Fibroblast of lung (primary cell): ENCODE data around the gene CSTB. TPM values are rescaled to one million over a fixed set of nuclear protein-coding genes. Genes with fewer than 3 reads are reported as not detected.

Experiments used
- DNase-seq, 2 donors: peaks; one replicate each; pipeline versions ENCODE4 v3.0.0 to v3.0.0-alpha.2; 2010; ENCODE audit warnings: low read depth in 2 of 2
- H2AFZ ChIP-seq: 2 replicates; pipeline ENCODE4 v1.5.1; 2012; ENCODE audit warnings: low read length, control low read depth, inconsistent platforms
- H3K27ac ChIP-seq: 2 replicates; pipeline ENCODE4 v1.5.1; 2011; ENCODE audit warnings: low read length, control low read depth; ENCODE audit not compliant: insufficient read depth
- H3K27me3 ChIP-seq: 2 replicates; pipeline ENCODE4 v1.5.1; 2011; ENCODE audit warnings: mild to moderate bottlenecking, low read length; ENCODE audit not compliant: control insufficient read depth, insufficient read depth
- H3K36me3 ChIP-seq: 2 replicates; pipeline ENCODE4 v1.5.1; 2011; ENCODE audit warnings: low read length; ENCODE audit not compliant: control insufficient read depth, insufficient read depth
- H3K4me1 ChIP-seq: 2 replicates; pipeline ENCODE4 v1.5.1; 2011; ENCODE audit warnings: low read length; ENCODE audit not compliant: control insufficient read depth, insufficient read depth; ENCODE audit errors: extremely low read depth
- H3K4me2 ChIP-seq: 2 replicates; pipeline ENCODE4 v1.5.1; 2011; ENCODE audit warnings: low read length, control low read depth; ENCODE audit not compliant: insufficient read depth; ENCODE audit errors: extremely low read depth
- H3K4me3 ChIP-seq, 4 experiments: fragments of 200-600 bp in 1 of 4; sonication (generic) in 1 of 4; replicated peaks in 1 of 4; 2 replicates each; pipeline ENCODE4 v1.5.1; 2011 to 2016; ENCODE audit warnings: low read length in 4 of 4, low read depth in 3 of 4, mild to moderate bottlenecking in 3 of 4, control low read depth in 2 of 4, inconsistent platforms in 1 of 4, mixed read lengths in 1 of 4; ENCODE audit not compliant: insufficient read depth in 1 of 4; ENCODE audit errors: control extremely low read depth in 1 of 4
- H3K79me2 ChIP-seq: 2 replicates; pipeline ENCODE4 v1.5.1; 2012; ENCODE audit warnings: mild to moderate bottlenecking, low read length, inconsistent platforms; ENCODE audit not compliant: control insufficient read depth, insufficient read depth
- H3K9ac ChIP-seq: 2 replicates; pipeline ENCODE4 v1.5.1; 2011; ENCODE audit warnings: mild to moderate bottlenecking, low read length, control low read depth; ENCODE audit not compliant: insufficient read depth
- H3K9me3 ChIP-seq: 2 replicates; pipeline ENCODE4 v1.5.1; 2012; ENCODE audit warnings: low read depth, low read length; ENCODE audit not compliant: control insufficient read depth, insufficient read depth
- H4K20me1 ChIP-seq: 2 replicates; pipeline ENCODE4 v1.5.1; 2011; ENCODE audit warnings: low read length; ENCODE audit not compliant: control insufficient read depth, insufficient read depth; ENCODE audit errors: extremely low read depth
- EZH2 ChIP-seq: IDR thresholded peaks from 2 replicates; pipeline ENCODE4 v1.5.1; 2012; ENCODE audit warnings: low read length, control low read depth, mild to moderate bottlenecking; ENCODE audit errors: missing control alignments
- polyA plus RNA-seq, 2 donors: library from polyadenylated mRNA; depleted of rRNA in 1 of 2; stranded (reverse) in 1 of 2; unstranded in 1 of 2; fragments of >200 nt; gene quantifications; 2 replicates each; pipeline ENCODE4 v1.2.1, GENCODE V29; 2011 to 2012; ENCODE audit warnings: missing spikeins in 1 of 2
- total RNA-seq: library from RNA; depleted of rRNA; stranded (reverse); fragments of >200 nt; gene quantifications from 2 replicates; pipeline ENCODE4 v1.2.1, GENCODE V29; 2014
- TF ChIP-seq, protein P1 (sequence below), 2 donors: IDR thresholded peaks in 1 of 2; conservative IDR thresholded peaks in 1 of 2; 1 replicate in 1 of 2; 2 replicates in 1 of 2; pipeline ENCODE4 v1.5.1; 2011 to 2012; ENCODE audit warnings: low read length in 2 of 2, control low read depth in 1 of 2, inconsistent platforms in 1 of 2, low read depth in 1 of 2, mild to moderate bottlenecking in 1 of 2

The CSTB gene
- total and polyA plus RNA-seq, 2 donors (not counting 1 experiment from before 2014, with no cell fraction given): 24.8 to 72.5 TPM

DNA sequence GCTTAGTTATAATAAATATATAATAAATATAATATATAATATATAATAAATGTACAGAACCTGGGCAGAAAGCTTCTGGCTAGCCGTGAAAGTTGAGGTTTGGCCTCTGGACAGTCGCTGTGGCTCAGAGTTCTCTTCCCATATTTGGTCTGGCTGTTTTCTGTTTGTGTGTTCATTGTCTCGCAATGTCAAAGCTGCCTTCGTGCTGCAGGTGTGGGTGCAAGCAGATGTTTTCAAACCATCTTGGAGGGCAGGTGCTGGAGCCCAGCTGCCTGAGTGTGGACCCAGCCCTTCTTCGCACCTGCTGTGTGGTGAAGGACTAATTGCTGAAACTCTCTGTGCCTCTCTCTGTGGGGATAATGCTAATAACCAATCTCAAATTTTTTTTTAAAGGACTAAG lies 3.6 kb upstream of the CSTB start:
- no peaks in the 10 kb centered on the region for H3K4me1 ChIP-seq

DNA sequence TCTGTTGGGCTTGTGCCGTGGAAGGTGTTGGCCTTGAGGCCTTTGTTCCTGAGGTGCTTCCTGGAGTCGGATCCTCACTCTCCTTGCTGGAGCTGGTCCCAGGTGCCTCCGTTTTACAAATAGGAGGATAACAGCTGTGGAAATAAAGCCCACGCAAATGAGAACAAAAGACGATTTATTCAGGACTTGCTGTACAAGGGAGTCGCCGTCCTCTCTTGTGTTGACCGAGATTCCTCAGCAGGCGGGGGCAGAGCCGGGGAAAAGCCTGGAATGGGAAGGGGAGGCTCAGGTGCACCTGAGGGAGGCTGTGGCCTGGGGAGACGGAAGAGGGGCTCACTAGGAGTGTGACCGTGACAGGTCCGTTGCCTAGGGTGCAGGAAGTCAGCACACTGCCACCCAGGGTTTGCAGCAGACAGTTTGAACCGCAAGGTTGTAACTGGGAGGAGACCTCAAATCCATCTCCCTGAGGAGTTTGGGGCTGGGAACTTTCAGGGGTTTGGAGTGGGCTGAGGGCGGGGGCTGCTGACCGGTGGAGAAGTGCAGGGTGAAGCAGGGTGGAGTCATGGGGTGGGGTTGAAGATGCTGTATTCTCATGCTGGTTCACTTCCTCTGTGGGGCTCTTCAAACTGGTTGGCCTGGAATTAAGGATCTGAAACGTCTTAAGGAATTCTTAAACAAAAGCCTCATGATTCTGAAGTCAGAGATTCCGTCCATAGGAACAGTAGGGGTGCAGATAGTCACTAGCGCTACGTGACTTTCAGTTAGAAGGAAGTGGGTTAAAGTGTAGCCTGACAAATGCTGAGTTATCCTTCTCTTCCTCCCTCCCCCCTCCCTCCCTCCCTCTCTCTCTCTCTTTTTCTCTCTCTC lies 2.6 kb upstream of the CSTB start:
- Histone ChIP-seq H3K4me1 (no peaks in the 10 kb centered on the region), H3K4me3 (no peak overlapping the region), H3K27me3 (no peaks in the 10 kb centered on the region), H3K4me2 (no peak overlapping the region), H3K9ac (no peak overlapping the region), H3K9me3 (no peaks in the 10 kb centered on the region), H2AFZ (no peak overlapping the region), H3K36me3 (peaks cover 4% of the 10 kb centered on the region), H4K20me1 (no peaks in the 10 kb centered on the region), H3K79me2 (peaks cover 21% of the 10 kb centered on the region), H3K27ac (no peak overlapping the region)
- no peak for TF ChIP-seq EZH2
- TF ChIP-seq, protein P1, sequence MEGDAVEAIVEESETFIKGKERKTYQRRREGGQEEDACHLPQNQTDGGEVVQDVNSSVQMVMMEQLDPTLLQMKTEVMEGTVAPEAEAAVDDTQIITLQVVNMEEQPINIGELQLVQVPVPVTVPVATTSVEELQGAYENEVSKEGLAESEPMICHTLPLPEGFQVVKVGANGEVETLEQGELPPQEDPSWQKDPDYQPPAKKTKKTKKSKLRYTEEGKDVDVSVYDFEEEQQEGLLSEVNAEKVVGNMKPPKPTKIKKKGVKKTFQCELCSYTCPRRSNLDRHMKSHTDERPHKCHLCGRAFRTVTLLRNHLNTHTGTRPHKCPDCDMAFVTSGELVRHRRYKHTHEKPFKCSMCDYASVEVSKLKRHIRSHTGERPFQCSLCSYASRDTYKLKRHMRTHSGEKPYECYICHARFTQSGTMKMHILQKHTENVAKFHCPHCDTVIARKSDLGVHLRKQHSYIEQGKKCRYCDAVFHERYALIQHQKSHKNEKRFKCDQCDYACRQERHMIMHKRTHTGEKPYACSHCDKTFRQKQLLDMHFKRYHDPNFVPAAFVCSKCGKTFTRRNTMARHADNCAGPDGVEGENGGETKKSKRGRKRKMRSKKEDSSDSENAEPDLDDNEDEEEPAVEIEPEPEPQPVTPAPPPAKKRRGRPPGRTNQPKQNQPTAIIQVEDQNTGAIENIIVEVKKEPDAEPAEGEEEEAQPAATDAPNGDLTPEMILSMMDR (conservative IDR thresholded peaks at IDR 0.05 in 1 of 2, IDR thresholded peaks at IDR 0.05 in 1 of 2; ENCODE audit: low read depth in 1 of 2, low read length in 2 of 2): no peak
- peak in 1 of 2 donors; percentile 29 for DNase-seq

More for the DNA sequence above, 3.6 kb upstream of the CSTB start:
- Histone ChIP-seq H3K27me3 (no peaks in the 10 kb centered on the region), H3K4me2 (no peak overlapping the region), H3K9me3 (no peaks in the 10 kb centered on the region), H2AFZ (no peak overlapping the region), H4K20me1 (no peaks in the 10 kb centered on the region), H3K36me3 (no peaks in the 10 kb centered on the region), H3K9ac (no peak overlapping the region), H3K27ac (no peak overlapping the region), H3K79me2 (peaks cover 13% of the 10 kb centered on the region), H3K4me3 (no peak overlapping the region)
- TF ChIP-seq, protein P1 (conservative IDR thresholded peaks at IDR 0.05 in 1 of 2, IDR thresholded peaks at IDR 0.05 in 1 of 2; ENCODE audit: low read depth in 1 of 2, low read length in 2 of 2): no peak
- TF ChIP-seq EZH2: no peak
- no peak for DNase-seq

DNA sequence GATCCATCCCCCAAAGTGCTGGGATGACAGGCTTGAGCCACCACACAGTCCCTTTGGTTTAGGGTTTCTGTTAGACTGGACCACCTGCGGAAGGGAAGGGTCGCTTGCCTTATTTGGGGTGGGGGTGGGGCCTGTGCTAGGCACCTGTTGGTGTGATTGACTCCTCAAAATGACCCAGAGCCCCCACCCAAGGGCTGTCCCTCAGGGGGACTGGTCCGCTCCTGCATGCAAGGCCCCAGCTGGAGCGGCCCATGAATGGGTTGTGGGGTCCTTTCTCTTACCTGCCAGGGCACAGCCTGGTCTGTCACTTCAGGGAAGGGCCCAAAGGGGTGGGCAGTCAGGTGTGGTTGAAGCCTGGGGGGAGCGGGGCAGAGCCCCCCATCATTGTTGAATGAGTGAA lies 1.8 kb upstream of the CSTB start:
- no peak overlapping the region for H3K4me3 ChIP-seq
- no peaks in the 10 kb centered on the region for H3K9me3 ChIP-seq
- no peak for DNase-seq
- no peak overlapping the region for H3K4me2 ChIP-seq
- H3K9ac ChIP-seq: no peak overlapping the region
- no peaks in the 10 kb centered on the region for H4K20me1 ChIP-seq
- H3K27me3 ChIP-seq: no peaks in the 10 kb centered on the region
- H3K4me1 ChIP-seq: no peaks in the 10 kb centered on the region
- H2AFZ ChIP-seq: no peak overlapping the region
- peaks cover 10% of the 10 kb centered on the region for H3K36me3 ChIP-seq
- H3K27ac ChIP-seq: no peak overlapping the region
- peaks cover 21% of the 10 kb centered on the region for H3K79me2 ChIP-seq
- TF ChIP-seq, protein P1 (conservative IDR thresholded peaks at IDR 0.05 in 1 of 2, IDR thresholded peaks at IDR 0.05 in 1 of 2; ENCODE audit: low read depth in 1 of 2, low read length in 2 of 2): no peak
- no peak for TF ChIP-seq EZH2
